Right renal pelvis (tissue), 4 donors: ENCODE results near the gene KLHL40. TPM values are rescaled to one million over a fixed set of nuclear protein-coding genes. Genes with fewer than 3 reads are reported as not detected.

ENCODE experiments used
- DNase-seq, 4 donors: peaks; one replicate each; pipeline ENCODE4 v3.0.0-alpha.2; 2013; ENCODE audit warnings: low read depth in 4 of 4, low spot score in 3 of 4, missing footprints in 1 of 4
- polyA plus RNA-seq, 4 donors: library from polyadenylated mRNA; unstranded; fragments of 120-200 nt; gene quantifications; one replicate each; pipeline ENCODE4 v1.2.1, GENCODE V29; 2013; ENCODE audit not compliant: insufficient read length in 4 of 4

KLHL40 gene
- polyA plus RNA-seq, 4 donors: 0.03 TPM; not detected in 3

DNA sequence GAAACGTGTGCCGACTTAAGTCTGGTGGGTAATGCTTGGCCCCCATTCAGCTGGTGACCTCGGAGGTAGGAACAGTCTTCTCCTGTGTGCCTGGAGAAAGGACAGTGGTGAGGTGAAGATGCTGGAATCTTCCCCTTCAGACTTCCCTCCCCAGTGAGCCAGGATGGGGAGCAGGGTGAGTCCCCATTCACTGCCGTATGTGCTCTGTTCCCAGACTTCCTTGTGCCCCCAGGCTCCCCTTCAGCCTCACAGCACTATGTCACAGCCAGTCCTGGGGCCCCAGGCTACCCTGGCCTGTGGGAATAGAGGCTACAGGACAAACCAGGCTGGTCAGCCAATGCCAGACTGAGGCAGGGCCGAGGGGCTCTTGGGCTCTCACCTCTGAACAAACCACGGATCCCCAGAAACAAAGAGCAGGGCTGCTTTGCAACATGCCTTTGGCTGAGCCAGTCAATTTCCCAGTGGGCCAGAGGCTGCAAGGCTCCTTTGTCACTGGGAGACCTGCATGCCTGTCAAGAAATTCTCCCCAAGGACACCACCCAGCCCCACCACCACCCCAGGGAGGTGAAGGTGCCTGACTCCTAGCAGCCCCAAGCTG lies 49.0 kb downstream of the KLHL40 start:
- DNase-seq: no peak

DNA sequence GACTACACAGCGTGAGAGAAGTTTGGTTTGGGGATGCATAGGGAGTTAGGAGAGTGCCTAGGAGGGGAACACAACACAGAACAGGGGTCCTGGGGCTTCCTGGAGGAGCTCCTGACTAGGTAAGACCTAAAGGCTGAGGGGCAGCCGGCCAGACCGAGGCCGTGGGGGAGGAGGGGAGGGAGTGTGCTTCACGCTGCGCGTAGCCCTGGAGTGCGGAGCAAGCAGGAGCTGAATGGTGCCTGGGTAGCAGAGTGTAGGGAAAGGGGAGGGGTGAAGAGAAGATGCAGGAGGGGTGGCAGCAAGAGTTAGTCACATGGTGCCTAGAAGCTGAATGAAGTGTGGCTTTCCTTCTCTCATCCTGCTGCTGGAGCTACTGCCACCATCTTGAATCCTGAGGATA lies 49.7 kb downstream of the KLHL40 start:
- no peak for DNase-seq

- DNase-seq: no peak
These were observed 50.3 kb downstream of the KLHL40 start for GRCh38 chr3:42735615-42736014.

- no peak for DNase-seq
These were observed 50.7 kb downstream of the KLHL40 start for GRCh38 chr3:42736081-42736480.

- DNase-seq: no peak
These were observed 51.2 kb downstream of the KLHL40 start for GRCh38 chr3:42736531-42736930.

DNA sequence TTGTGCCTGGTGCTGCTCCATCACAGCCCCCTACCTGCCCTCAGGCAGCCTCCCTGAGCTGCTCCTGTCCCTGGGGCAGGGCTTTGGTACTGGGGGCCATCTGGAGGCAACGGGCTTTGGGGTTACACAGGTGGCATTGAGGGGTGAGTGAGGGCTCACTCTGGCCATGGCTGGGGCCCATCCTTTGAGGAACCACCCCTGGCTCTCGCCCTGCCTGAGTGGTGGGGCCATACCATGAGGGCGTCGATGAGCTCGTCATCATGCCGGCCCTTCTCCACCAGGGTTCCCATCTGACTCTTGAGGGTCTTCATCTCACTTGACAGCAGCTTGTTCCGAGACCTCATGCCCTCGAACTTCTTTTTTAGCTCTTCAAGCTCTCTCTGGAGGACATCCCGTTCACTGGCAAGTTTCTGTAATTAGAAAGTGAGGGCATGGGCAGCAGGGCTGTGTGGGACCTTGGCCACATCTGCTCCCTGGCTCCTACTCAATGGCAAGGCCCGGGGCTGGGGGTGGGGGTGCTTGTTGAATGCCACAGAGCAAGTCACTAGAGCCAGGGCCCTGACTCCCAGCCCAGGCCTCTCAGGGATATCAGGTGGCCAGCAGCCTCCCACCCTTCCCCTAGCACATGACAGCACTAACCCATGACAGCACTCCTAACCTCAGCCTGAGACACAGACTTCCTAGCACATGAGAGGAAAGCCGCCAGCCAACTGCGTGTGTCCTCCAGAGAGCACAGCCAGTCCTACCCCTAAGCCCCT lies 54.2 kb downstream of the KLHL40 start:
- no peak for DNase-seq

DNA sequence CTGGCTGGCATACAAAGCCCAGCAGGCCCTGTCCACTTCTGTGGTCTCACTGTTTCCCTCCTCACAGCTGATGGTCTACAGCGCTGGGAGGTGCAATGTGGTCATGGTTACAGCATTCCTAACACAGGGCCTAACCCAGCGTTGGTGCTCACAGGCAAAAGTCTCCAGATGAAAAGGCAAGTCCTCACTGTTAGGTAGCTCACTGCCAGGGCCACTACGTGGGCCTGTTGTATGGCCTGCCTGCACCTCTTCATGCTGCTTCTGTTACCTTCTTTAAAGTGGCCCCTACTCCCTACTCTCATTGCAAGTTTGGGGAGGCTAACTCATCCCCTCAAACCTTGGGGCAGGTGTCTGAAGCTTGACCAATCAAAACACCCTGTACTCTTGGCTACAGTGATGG lies 56.5 kb downstream of the KLHL40 start:
- DNase-seq: no peak

Other genes with a start within 250 kb of the KLHL40 start
- 1 to 10 TPM; 1.1 to 2.5 (median 1.8) TPM for gene VIPR1, start 182.9 kb upstream of the KLHL40 start, polyA plus RNA-seq
- 10 to 100 TPM; 42.8 to 48.2 (median 46.0) TPM for gene SEC22C, start 103.6 kb upstream of the KLHL40 start, polyA plus RNA-seq
- gene SS18L2, start 94.7 kb upstream of the KLHL40 start, polyA plus RNA-seq: 10 to 100 TPM; 23.0 to 29.1 (median 26.5) TPM
- 100 to 1,000 TPM in 1 of 4 donors, 10 to 100 TPM in 3; 70.5 to 112 (median 76.9) TPM for gene NKTR, start 84.9 kb upstream of the KLHL40 start, polyA plus RNA-seq
- 10 to 100 TPM; 15.4 to 18.3 (median 15.6) TPM for gene ZBTB47, start 31.8 kb upstream of the KLHL40 start, polyA plus RNA-seq
- under 1 TPM; 0.30 to 0.40 (median 0.36) TPM for gene HHATL, start 17.3 kb downstream of the KLHL40 start, polyA plus RNA-seq
- 1 to 10 TPM; 2.1 to 2.8 (median 2.7) TPM for gene CCDC13, start 87.7 kb downstream of the KLHL40 start, polyA plus RNA-seq
- 100 to 1,000 TPM; 172 to 196 (median 190) TPM for gene HIGD1A, start 119.0 kb downstream of the KLHL40 start, polyA plus RNA-seq
- gene ACKR2, start 123.9 kb downstream of the KLHL40 start, polyA plus RNA-seq: 1 to 10 TPM; 2.0 to 2.6 (median 2.3) TPM
- gene CYP8B1, start 190.3 kb downstream of the KLHL40 start, polyA plus RNA-seq: 1 to 10 TPM in 1 of 4 donors, under 1 TPM in 3; 0.77 to 1.1 (median 0.80) TPM
- gene ZNF662, start 220.6 kb downstream of the KLHL40 start, polyA plus RNA-seq: 10 to 100 TPM; 22.5 to 27.7 (median 25.9) TPM